ENCODE measurements around the gene TRAF3IP1. TPM values are rescaled to one million over a fixed set of nuclear protein-coding genes. Genes with fewer than 3 reads are reported as not detected.
A peak's percentile ranks its signal among the peaks of the same experiment; 100 is the strongest.

The TRAF3IP1 gene
- total and polyA plus RNA-seq, 12 donors = 4.0 to 20.4 (median 10.4) TPM

GRCh38 chr2:238431456-238431855, 111.1 kb downstream of the TRAF3IP1 start:
- intact Hi-C loops (cut with DNase I) = no loop called here
- H3K9me3 ChIP-seq = peaks cover 0 to 18% (median 0%) of the 10 kb centered on the region in 11 donors
- peaks cover 0 to 29% (median 17%) of the 10 kb centered on the region in 9 donors for H3K4me1 ChIP-seq
- H3K27me3 ChIP-seq = peaks cover 0 to 5% (median 0%) of the 10 kb centered on the region in 7 donors
- H3K36me3 ChIP-seq = peaks cover 0 to 49% (median 13%) of the 10 kb centered on the region in 9 donors
- H3K4me3 ChIP-seq = no peak overlapping the region
- H3K27ac ChIP-seq = no peak overlapping the region
- DNase-seq = no peak
- ATAC-seq = no peak
- TF ChIP-seq, protein P1, sequence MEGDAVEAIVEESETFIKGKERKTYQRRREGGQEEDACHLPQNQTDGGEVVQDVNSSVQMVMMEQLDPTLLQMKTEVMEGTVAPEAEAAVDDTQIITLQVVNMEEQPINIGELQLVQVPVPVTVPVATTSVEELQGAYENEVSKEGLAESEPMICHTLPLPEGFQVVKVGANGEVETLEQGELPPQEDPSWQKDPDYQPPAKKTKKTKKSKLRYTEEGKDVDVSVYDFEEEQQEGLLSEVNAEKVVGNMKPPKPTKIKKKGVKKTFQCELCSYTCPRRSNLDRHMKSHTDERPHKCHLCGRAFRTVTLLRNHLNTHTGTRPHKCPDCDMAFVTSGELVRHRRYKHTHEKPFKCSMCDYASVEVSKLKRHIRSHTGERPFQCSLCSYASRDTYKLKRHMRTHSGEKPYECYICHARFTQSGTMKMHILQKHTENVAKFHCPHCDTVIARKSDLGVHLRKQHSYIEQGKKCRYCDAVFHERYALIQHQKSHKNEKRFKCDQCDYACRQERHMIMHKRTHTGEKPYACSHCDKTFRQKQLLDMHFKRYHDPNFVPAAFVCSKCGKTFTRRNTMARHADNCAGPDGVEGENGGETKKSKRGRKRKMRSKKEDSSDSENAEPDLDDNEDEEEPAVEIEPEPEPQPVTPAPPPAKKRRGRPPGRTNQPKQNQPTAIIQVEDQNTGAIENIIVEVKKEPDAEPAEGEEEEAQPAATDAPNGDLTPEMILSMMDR (IDR thresholded peaks at IDR 0.05) = no peak
- 80 to 89% methylated on average over 1 of the region's 1 CpG for WGBS, 2 donors

DNA sequence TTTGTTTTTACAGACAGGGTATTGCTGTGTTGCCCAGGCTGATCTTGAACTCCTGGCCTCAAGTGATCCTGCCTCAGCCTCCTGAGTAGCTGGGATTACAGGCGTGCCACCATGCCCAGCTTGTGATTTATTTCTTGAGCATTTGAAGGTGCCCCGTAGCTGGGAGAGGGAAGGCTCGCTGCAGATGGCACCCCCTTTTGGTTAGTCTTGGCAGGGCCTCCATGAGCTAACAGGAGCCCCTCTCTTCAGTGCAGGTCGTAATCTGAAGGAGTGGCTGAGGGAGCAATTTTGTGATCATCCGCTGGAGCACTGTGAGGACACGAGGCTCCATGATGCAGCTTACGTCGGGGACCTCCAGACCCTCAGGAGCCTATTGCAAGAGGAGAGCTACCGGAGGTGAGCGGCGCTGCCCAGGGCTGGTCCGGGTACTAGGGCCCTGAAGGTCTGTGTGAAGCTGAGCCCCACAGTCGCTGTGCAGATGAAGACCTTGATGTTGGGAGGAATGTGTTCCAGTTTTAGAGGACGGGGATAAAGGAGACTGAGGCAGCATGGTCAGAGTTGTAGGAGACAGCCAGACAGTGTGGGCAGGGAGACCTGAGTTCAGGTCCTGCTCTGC, 113.1 kb downstream of the TRAF3IP1 start:
- Histone ChIP-seq H3K27ac (peak overlapping the region in 1 of 10 donors; percentile 29), H3K4me1 (peaks cover 0 to 20% (median 2%) of the 10 kb centered on the region in 9 donors), H3K27me3 (peaks cover 0 to 5% (median 0%) of the 10 kb centered on the region in 7 donors), H3K4me3 (no peak overlapping the region), H3K9me3 (peaks cover 0 to 18% (median 0%) of the 10 kb centered on the region in 11 donors), H3K36me3 (peaks cover 0 to 63% (median 13%) of the 10 kb centered on the region in 9 donors)
- DNase-seq (no peak), ATAC-seq (peak in 1 of 8 donors; percentile 39)
- 94% methylated on average over 14 of the region's 14 CpGs for WGBS, 2 donors
- TF ChIP-seq, protein P1 (IDR thresholded peaks at IDR 0.05) = no peak
- intact Hi-C loops (cut with DNase I) = no loop called here

GRCh38 chr2:238433941-238434845, 113.9 kb downstream of the TRAF3IP1 start:
- H3K27ac ChIP-seq = no peak overlapping the region
- peaks cover 0 to 20% (median 5%) of the 10 kb centered on the region in 9 donors for H3K4me1 ChIP-seq
- 93 to 94% methylated on average over 13 of the region's 13 CpGs for WGBS, 2 donors
- H3K9me3 ChIP-seq = peaks cover 0 to 18% (median 0%) of the 10 kb centered on the region in 11 donors
- H3K4me3 ChIP-seq = no peak overlapping the region
- H3K36me3 ChIP-seq = peaks cover 0 to 66% (median 13%) of the 10 kb centered on the region in 9 donors
- peaks cover 0 to 5% (median 0%) of the 10 kb centered on the region in 7 donors for H3K27me3 ChIP-seq
- DNase-seq (no peak), ATAC-seq (no peak)
- TF ChIP-seq, protein P1 (IDR thresholded peaks at IDR 0.05) = no peak
- intact Hi-C loops (cut with DNase I) = no loop called here
